Calu3 (cell line): Measurements from ENCODE around the gene SPTBN1. TPM values are rescaled to one million over a fixed set of nuclear protein-coding genes. Genes with fewer than 3 reads are reported as not detected.

Experiments used
- BruUV-seq: library from RNA; stranded (reverse); fragments of 400-500 nt; replicated peaks from 2 replicates; lab custom pipeline; 2021; lab: Mats Ljungman, UMichigan
- CTCF ChIA-PET: fragments of 300-600 bp; sonication (Branson Sonifier 250); formaldehyde crosslinking; loops from one replicate; lab custom pipeline; 2022; ENCODE audit warnings: antibody characterized with exemption; lab: Charles Lee
- DNase-seq: peaks from one replicate; pipeline ENCODE4 v3.0.0; 2022
- H3K27ac Mint-ChIP-seq: one replicate; pipeline ENCODE4 v1.8.0; 2022; ENCODE audit warnings: mixed read lengths; ENCODE audit not compliant: unreplicated experiment
- H3K27me3 Mint-ChIP-seq: one replicate; pipeline ENCODE4 v1.8.0; 2022; ENCODE audit warnings: mixed read lengths; ENCODE audit not compliant: unreplicated experiment
- H3K36me3 Mint-ChIP-seq: one replicate; pipeline ENCODE4 v1.8.0; 2022; ENCODE audit warnings: mild to moderate bottlenecking, moderate library complexity, mixed read lengths; ENCODE audit not compliant: insufficient read depth, unreplicated experiment
- H3K4me1 Mint-ChIP-seq: one replicate; pipeline ENCODE4 v1.8.0; 2022; ENCODE audit warnings: mild to moderate bottlenecking, low read depth, mixed read lengths; ENCODE audit not compliant: unreplicated experiment
- H3K4me3 Mint-ChIP-seq: one replicate; pipeline ENCODE4 v1.8.0; 2022; ENCODE audit warnings: mild to moderate bottlenecking, low read depth, moderate library complexity, mixed read lengths; ENCODE audit not compliant: unreplicated experiment
- H3K9me3 Mint-ChIP-seq: one replicate; pipeline ENCODE4 v1.8.0; 2022; ENCODE audit warnings: low read depth, mixed read lengths; ENCODE audit not compliant: unreplicated experiment
- CTCF ChIP-seq: fragments of 200-600 bp; IDR thresholded peaks from one replicate; pipeline ENCODE4 v1.8.0; 2022; ENCODE audit warnings: antibody characterized with exemption; ENCODE audit not compliant: unreplicated experiment
- intact Hi-C: fragments of 100-400 bp; cut with micrococcal nuclease; formaldehyde crosslinking; loops from one replicate; pipeline ENCODE4 v1.10.0; 2022; ENCODE audit not compliant: unreplicated experiment
- total RNA-seq: library from RNA; stranded (reverse); gene quantifications from 2 replicates; pipeline ENCODE4 v1.2.3, GENCODE V29; 2022

The SPTBN1 gene
- total RNA-seq, 1 experiment from 2014 or later: 611 TPM

GRCh38 chr2:54535599-54536195 is 79.6 kb downstream of the SPTBN1 start:
- Mint-ChIP-seq H3K27me3 (no peaks in the 10 kb centered on the region), H3K4me3 (no peak overlapping the region), H3K9me3 (no peaks in the 10 kb centered on the region), H3K4me1 (peaks cover 74% of the 10 kb centered on the region), H3K36me3 (peaks cover 43% of the 10 kb centered on the region), H3K27ac (peak overlapping the region; percentile 97)
- no peak for DNase-seq
- no peak for TF ChIP-seq CTCF
- no TSS peak for BruUV-seq
- intact Hi-C loops: no loop called here
- CTCF ChIA-PET: no interaction called here

- TF ChIP-seq CTCF: no peak
- CTCF ChIA-PET: no interaction called here
- Mint-ChIP-seq H3K4me3 (no peak overlapping the region), H3K27ac (no peak overlapping the region), H3K9me3 (no peaks in the 10 kb centered on the region), H3K4me1 (peaks cover 72% of the 10 kb centered on the region), H3K27me3 (no peaks in the 10 kb centered on the region), H3K36me3 (peaks cover 34% of the 10 kb centered on the region)
- BruUV-seq: no TSS peak
- DNase-seq: no peak
- intact Hi-C loops: no loop called here
Observed at GRCh38 chr2:54536720-54537119, 80.6 kb downstream of the SPTBN1 start.

GRCh38 chr2:54538537-54538936 is 82.4 kb downstream of the SPTBN1 start:
- Mint-ChIP-seq H3K27me3 (no peaks in the 10 kb centered on the region), H3K4me3 (no peak overlapping the region), H3K9me3 (no peaks in the 10 kb centered on the region), H3K27ac (no peak overlapping the region), H3K4me1 (peaks cover 76% of the 10 kb centered on the region), H3K36me3 (peaks cover 17% of the 10 kb centered on the region)
- intact Hi-C loops: no loop called here
- BruUV-seq: no TSS peak
- no peak for DNase-seq
- TF ChIP-seq CTCF: no peak
- CTCF ChIA-PET: no interaction called here

- CTCF ChIA-PET: no interaction called here
- Mint-ChIP-seq H3K9me3 (no peaks in the 10 kb centered on the region), H3K4me1 (peaks cover 73% of the 10 kb centered on the region), H3K27me3 (no peaks in the 10 kb centered on the region), H3K4me3 (no peak overlapping the region), H3K27ac (no peak overlapping the region), H3K36me3 (peaks cover 8% of the 10 kb centered on the region)
- BruUV-seq: no TSS peak
- no peak for DNase-seq
- TF ChIP-seq CTCF: no peak
- intact Hi-C loops: no loop called here
Observed at GRCh38 chr2:54539683-54540082, 83.6 kb downstream of the SPTBN1 start.
